Tongue (tissue), 2 donors: ENCODE results near the gene B3GAT3. TPM values are rescaled to one million over a fixed set of nuclear protein-coding genes. Genes with fewer than 3 reads are reported as not detected.
"Not testable (repeated sequence)": the region's sequence is repeated elsewhere in the genome, so short reads cannot be mapped to it uniquely, and the experiment has no call there.

Experiments used
- DNase-seq: peaks from one replicate; pipeline ENCODE4 v3.0.0-alpha.2; 2015
- total RNA-seq: library from RNA; depleted of rRNA; stranded (reverse); fragments of >200 nt; gene quantifications from one replicate; pipeline ENCODE4 v1.2.3, GENCODE V29; 2014

The B3GAT3 gene
- total RNA-seq: 14.4 TPM

DNA sequence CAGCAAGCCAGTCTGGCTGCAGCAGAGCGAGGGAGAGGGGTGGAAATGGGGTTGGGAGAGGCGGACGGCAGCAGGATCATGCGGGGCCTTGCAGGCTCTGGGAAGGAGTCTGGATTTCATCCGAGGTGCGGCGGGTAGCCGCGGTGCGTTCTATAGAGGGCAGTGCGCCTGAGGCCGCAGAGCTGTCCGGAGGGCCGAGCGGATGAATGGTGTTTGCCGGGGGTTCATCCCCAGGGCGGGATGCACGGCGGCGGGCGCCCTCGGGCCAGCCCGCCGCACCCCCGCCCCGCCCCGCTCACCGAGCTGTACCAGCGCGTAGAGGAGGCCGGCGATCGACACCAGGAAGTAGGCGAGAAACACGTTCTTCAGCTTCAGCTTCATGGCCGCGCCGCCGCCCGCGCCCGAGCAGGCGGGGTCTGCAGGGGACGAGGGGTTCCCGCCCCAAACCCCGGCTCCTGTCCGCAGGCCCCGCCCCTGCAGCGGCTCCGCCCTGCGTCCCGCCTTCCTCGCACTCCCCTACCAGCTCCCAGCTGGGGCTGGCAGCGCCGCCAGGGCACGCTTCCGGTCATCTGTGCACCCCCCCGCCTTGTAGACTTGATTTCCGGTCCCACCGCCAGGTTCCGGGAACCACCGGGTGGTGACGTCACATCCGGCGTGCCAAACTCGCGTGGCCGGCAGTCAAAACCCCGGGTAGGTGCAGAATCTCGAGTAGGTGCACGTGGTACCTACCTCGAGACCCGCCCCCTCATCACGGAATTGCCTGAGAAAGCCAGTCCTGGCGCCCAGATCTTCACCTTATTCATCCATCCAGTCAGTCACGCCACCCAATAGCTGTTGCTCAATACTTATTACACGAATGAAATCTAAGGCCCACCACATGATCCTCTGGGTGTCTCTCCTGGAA lies at the start of gene B3GAT3:
Gene B3GAT3 (minus strand): TSS at position 420 of the 904 bp plus-strand sequence. CDS start 39 bp downstream, at position 381.
- peak; percentile 98 for DNase-seq

DNA sequence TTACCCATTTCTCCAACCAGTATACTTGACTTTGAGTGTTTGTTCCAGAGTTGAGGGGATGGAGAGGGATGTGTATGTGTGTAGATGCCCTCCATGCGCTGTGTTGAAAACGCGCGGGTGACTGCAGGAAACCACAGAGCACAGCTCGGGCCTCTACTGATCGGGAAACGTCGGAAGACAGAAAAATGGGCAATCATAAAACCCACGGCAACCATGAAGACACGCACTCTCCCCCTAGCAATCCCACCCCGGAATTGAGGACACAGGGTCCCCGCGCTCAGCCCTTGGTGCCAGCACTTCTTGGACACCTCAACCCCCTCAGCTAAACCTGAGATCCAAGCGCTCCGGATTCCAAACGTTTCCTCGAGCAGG lies 49.4 kb upstream of the B3GAT3 start:
- no peak for DNase-seq

DNA sequence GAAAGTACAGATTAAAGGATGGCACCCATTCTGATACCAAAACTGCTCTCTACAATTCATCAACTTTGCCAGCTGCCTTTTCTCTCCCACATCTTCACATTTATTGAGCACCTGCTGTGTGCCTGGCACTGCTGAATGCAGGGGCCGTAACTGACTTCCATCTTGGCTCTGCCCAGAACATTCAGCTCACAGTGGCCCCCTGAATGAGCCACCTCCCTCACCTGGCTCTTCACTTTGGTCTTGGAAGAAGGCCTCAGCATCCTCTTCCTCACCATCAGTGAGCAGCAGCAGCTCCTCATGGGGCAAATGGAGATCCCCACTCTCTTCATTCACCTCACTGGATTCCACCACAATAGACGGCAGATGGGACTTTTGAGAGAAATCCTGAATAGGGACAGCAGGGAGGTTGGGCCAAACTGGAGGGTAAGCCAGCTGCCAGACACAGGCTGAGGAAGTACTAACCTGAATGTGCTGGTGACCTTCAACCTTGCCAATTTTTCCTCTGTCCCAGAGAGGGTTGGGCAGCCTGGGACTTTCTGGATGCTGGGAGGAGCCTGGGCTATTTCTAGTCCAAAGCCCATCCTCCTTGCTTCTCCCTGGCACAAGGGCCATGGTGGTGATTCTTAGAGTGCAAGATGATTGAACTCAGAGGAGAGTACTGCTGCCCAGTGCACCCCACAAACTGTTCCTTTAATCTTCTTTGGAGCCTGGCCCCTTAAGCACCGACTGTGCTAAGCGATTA lies 47.8 kb upstream of the B3GAT3 start:
- DNase-seq: no peak

DNA sequence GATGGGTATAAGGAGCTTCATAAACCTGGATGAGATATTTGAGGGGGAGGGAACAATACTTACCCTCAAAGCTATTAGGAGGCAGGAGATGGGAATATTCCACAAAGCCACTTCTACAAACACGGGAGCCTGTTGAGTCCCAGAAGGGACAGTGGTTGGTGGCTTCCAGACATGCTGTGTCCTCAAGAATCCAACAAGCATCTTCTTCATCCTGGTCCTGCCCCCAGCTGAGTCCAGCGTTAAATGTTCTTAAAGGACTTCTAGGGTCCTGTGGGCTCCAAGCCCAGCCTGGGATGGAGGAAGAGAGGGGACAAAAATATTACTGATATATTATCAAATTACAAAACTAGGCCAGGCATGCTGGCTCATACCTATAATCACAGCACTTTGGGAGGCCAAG lies 45.7 kb upstream of the B3GAT3 start:
- no peak for DNase-seq

DNA sequence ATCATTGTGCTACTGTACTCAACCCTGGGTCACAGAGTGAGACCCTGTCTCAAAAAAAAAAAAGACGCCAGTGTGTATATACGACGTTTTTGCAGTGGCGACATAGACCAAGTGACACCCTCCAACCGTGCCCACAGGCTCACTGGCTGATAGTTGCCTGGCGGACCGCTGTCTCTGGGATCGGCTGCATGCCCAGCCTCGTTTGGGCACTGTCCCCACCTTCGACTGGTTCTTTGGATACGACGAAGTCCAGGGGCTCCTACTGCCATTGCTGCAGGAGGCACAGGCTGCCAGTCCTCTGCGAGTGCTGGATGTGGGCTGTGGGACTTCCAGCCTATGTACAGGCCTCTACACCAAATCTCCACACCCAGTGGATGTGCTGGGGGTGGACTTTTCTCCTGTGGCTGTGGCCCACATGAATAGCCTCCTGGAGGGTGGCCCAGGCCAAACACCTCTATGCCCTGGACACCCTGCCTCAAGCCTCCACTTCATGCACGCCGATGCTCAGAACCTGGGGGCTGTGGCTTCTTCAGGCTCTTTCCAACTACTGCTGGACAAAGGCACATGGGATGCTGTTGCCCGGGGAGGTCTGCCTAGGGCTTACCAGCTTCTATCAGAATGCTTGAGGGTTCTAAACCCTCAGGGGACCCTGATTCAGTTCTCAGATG lies 44.6 kb upstream of the B3GAT3 start:
- DNase-seq: no peak

DNA sequence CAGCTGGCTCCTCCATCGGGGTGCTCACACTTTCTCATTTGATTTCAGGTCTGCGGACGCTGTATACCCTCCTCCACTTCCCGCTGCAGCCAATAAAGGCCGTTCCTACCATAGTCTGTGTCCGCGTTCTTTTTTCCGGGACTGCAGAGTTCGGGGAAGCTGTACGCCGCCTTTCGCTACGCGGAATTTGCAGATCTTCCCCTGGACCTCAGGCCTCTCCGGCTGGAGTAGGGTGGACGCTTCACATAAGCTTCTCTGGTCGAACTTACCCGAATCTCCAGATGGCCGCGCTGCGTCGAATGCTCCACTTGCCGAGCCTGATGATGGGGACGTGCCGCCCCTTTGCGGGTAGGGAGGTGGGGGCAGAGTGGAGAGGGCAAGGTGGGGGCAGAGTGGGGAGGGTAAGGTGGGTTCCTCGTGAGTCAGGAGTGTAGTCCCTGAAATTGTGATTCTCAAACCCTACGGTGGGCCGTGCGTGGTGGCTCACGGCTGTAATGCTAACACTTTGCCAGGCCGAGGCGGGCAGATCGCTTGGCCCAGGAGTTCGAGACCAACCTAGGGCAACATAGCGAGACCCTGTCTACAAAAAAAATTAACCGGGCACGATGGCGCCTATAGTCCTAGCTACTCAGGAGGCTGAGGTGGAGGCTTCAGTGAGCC lies 43.9 kb upstream of the B3GAT3 start:
- no peak for DNase-seq

DNA sequence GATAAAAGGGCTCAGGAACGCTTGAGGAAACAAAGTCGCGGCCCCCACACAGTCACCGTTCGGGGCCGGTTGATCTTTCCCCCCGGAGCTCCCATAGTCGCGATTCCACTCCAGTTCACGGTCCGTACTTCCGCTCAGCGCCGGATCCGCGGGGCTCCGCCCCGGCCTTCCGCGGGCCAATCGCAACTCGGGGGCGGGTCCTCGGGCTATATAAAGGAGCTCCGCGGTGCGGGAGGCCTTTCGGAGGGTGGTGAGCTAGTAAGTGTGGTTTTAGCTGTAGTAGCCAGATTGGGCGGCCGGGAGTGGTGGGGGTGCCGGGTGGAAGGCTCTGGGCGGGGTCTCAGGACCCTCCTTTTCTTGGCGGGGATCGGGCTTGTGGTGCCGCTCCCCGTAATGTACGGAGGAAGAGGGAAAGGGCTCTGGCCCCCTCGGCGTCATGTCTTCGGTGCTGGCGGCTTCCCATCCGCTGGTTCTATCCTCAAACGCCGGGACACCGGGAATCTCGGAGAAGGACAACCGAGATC lies 43.4 kb upstream of the B3GAT3 start, which contains the start of the genes C11orf98 and CSKMT:
Gene C11orf98 (minus strand): TSS at position 136 of the 524 bp plus-strand sequence. CDS start 41 bp downstream, at position 95.
Gene CSKMT (plus strand): TSS at position 238 of the 524 bp plus-strand sequence. CDS start 568 bp downstream, outside the sequence.
- DNase-seq: peak; percentile 98

DNA sequence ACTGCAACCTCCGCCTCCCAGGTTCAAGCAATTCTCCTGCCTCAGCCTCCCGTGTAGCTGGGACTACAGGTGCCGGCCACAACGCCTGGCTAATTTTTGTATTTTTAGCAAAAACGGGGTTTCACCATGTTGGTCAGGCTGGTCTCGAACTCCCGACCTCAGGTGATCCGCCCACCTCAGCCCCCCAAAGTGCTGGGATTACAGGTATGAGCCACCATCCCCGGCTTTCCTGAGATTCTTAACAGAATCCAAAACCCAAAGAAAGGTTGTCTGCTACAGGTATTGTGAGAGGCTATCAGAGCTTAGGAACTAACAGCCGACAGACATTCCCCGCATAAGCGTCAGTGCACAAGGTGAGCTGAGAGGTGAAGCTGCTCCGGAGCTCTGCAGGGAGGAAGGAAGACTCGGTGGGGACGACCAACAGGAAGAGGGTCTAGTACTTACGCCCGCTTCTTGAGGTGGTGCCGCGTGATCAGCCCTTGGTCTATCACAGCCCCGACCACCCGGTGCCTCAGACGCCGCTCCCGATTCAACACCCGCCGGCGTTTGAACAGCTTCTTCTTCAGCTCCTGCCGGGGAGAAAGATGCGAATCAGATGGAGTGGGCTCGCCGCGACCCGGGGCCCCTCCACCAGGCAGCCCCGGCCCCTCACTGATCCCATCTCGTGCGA lies 42.8 kb upstream of the B3GAT3 start:
- peak; percentile 69 for DNase-seq

DNA sequence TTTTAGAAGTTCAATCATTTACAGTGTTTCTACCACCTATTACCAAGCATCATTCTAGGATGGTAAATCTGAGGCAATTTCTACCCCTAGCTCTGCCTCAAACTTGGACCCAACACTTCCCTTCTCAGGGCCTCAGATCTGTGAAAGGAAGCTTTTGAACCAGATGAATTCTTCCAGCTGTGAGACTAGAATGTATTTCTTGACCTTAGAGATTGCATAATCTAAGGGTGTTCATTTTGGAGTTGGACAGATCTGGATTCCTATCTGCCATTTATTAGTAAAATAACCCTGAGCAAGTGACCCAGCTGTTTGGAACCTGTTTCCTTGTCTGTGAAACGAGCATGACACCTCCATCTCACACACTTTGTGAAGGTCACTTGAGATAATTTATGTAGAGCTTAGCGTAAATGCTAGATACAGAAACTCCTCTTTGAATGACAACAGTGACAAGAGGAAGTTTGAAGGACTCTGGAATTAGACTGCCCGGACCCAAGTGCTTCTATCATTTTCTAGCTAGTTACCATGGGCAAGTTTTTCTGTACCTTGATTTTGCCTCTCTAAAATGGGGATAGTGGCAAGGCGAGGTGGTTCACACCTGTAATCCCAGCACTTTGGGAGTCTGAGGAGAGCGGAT lies 35.1 kb upstream of the B3GAT3 start:
- no peak for DNase-seq

DNA sequence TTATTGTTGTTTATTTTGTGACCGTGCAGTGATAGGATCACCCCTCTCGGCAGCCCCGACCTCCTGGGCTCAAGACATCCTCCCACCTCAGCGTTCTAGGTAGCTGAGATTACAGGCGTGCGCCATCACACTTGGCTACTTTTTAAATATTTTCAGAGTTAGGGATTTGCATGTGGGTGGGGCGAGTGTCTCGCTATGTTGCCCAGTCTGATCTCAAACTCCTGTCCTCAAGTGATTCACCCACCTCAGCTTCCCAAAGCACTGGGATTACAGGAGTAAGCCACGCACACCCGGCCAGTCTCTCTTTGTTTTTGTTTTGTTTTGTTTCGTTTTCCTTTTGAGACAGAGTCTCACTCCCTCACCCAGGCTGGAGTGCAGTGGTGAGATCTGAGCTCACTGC lies 32.5 kb upstream of the B3GAT3 start:
- no peak for DNase-seq

DNA sequence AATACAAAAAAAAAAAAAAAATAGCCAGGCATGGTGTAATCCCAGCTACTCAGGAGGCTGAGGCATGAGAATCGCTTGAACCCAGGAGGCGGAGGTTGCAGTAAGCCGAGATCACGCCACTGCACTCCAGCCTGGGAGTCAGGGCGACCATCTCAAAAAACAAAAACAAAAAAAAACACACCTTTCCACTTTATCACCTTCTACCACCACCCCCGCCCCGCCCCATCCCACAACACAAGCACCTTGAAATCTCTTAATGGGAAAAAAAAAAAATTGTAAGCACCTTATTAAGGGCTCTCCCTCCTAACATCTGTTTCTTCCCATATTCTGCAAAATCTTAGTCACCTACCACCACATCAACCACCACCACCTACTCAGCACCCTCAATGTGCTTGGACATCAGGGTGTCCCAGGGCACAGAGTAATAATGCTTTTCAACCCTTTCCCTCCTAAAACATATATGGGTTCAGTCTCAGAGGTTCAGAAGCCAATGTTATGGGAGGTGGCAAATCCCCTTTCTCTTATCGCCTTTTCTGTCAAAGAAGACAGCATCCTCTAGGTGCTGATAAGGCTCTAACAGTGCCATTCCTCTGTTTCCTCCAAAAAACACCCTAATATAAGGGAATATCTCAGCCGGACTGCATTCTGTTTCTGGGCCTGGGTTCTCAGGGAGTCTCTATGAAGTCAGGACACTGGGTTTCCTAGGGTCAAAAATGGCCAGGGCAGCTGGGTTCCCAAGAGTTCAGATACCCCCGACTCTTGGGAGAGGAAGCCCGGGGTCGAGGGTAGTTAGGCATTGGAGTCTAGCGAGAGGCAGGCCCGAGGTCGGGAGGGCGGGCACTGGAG lies 30.6 kb upstream of the B3GAT3 start:
- no peak for DNase-seq

DNA sequence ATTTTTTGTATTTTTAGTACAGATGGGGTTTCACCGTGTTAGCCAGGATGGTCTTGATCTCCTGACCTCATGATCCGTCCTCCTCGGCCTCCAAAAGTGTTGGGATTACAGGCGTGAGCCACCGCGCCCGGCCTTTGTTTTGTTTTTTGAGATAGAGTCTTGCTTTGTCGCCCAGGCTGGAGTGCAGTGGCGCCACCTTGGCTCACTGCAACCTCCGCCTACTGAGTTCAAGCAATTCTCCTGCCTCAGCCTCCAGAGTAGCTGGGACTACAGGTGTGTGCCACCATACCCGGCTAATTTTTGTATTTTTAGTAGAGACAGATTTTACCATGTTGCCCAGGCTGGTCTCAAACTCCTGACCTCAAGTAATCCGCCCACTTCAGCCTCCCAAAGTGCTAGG lies 28.5 kb upstream of the B3GAT3 start:
- not testable (repeated sequence) for DNase-seq

DNA sequence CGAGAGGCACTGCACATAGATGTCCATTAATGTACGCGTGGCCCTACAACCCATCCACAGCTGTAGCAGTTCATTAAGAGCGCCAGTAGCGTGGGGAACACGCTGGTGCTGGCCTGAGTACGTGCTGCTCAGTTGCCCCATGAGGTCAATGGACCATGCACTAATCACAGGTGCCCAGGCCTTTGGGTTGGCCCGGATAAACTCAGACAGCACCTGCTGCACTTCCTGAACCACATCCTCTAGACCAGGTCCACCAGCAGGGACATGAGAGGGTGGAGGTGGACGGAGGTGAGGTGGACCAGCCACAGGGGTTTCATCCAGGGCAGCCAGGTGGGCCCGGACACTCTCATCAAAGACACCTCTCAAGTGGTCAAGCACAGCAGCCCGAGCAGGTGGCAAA lies 27.7 kb upstream of the B3GAT3 start:
- no peak for DNase-seq

DNA sequence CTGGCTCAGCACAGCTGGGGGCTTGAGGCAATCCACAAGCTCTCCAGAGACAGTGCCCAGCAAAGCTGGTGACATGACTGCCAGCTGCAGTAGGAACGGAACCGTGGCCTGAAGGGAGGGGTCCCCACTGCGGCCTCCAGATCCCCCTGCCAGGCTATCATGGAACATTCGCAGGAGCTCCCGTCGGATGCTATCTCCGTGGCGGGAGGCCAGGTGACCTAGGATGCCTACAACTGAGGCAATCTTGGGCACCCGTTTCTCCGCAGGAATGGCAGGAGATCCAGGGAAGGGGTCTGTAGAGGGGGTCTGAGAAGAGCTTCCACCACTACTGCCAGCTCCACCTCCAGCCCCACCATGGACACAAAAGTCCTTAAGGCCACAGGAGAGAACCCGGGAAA lies 27.2 kb upstream of the B3GAT3 start:
- no peak for DNase-seq

DNA sequence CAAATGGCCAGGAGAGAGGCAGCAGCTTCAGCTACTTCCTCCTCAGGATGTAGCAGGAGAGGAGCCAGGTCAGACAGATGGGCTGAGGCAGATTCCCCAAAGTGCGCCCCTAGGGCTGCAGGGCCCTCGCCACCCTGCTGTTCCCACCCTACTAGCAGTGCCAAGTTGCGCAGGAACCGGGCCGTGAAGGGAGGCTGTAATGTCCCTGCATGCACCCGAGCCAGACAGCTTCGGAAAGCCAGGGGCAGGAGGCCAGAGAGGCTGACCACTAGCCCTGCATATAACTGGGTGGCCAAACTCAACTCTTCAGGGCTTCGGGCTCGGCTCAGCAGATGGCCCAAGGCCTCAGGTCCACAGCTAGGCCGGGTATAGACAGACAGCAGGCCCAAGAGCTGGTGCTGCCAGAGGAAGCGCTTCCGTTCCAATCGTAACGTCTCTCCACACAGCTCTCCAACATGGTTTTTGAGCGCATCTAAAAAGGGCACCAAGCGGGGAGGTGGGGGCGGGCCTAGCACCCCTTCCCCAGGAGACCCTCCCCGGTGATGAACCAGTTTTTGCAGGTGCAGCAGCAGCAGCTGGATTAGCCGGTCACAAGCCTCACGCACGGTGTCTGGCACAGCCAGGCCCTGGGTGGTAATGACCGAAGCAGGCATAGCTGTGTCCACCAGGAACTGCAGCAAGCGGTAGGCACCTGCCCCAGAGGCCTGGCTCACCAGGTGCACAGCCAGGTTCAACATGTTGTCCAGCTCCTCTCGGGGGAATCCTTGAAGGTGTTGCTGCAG lies 26.6 kb upstream of the B3GAT3 start:
- DNase-seq: no peak

DNA sequence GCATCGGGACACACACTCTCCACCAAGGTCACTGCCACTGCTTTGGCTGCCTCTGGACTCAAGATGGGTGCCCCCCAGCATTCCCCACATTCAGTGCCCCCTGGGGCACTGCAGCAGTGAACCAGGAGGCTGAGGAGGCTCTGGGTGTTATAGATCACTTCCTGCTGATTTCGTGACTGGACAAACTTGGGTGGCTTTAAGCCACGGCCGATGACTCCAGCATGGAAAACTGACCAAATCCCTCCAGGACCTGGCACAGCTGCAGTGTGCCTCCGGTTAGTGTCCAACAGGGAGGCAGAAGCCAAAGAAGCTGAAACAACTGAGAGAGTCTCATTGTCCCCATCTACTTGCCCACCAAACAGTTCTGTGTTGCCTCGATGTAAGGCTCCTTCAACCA lies 25.8 kb upstream of the B3GAT3 start:
- DNase-seq: no peak

DNA sequence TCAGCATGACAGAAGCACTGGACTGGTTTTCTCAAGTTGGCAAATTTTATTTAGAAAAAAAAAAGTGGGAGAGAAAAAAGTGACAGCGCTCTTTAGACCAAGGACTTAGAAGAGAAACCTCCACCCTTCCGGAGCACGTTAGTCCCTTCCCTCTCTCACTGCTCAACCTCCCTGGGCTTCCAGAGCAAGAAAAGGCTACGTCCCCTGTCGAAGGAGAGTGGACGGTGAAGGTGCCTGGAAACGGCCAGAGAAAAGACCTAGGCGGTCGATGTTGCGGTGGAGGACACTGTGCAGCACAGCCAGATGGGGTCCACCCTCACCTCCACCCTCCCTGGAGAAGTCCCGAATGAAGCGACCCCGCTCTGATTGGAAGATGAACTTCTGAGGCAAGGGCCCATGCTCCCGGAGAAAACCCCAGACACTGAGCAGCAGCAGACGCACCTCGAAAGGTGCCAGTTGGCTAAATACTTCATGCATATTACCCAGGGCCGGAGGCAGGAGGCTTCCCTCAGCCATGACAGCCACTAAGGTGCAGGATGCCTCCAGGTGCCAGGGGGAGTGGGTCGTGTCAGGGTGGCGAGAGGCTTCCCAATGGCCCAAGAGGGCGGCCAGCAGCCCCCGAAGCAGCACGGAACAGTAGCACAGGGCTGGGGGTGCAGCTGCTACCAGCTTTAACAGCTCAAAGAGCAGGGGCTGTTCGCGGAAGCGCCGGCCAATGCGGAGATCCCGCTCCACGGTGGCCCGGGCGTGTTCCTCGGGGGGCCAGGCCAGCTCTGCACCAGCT lies 25.2 kb upstream of the B3GAT3 start:
- DNase-seq: no peak
